Measurements from ENCODE around the gene KLF9. TPM values are rescaled to one million over a fixed set of nuclear protein-coding genes. Genes with fewer than 3 reads are reported as not detected.

Gene KLF9
- total and polyA plus RNA-seq, 9 of the 15 experiments (the other 6 are each of a cell fraction or from before 2014, with no cell fraction given) = 3.3 to 11.9 (median 6.9) TPM

- Histone ChIP-seq H3K4me3 (no peak overlapping the region), H3K9me3 (replicated peaks; ENCODE audit: control insufficient read depth, insufficient read depth, low read depth, low read length) (no peaks in the 10 kb centered on the region), H3K9ac (ENCODE audit: insufficient read depth in 1 of 2, low read depth in 2 of 2, low read length in 2 of 2) (no peak overlapping the region), H3K79me2 (ENCODE audit: control insufficient read depth, insufficient read depth, low read length) (peaks cover 86% of the 10 kb centered on the region), H3K27me3 (ENCODE audit: control insufficient read depth in 2 of 2, insufficient read depth in 2 of 2, low read length in 2 of 2) (no peaks in the 10 kb centered on the region), H3K4me2 (ENCODE audit: insufficient read depth, low read length) (no peak overlapping the region), H3K36me3 (ENCODE audit: control insufficient read depth, insufficient read depth, low read length) (no peaks in the 10 kb centered on the region), H2AFZ (ENCODE audit: low read depth, low read length) (no peak overlapping the region), H3K9me1 (ENCODE audit: control insufficient read depth, insufficient read depth, low read length) (no peaks in the 10 kb centered on the region), H3K4me1 (replicated peaks in 1 of 2; ENCODE audit: control insufficient read depth in 2 of 2, insufficient read depth in 2 of 2, low read length in 2 of 2) (peaks cover 16 to 42% of the 10 kb centered on the region in 2 experiments; a peak in 4 of 5 replicates), H4K20me1 (replicated peaks; ENCODE audit: control insufficient read depth, insufficient read depth, low read length) (peaks cover 10% of the 10 kb centered on the region; the same call in 1 of the 2 replicates), H3K27ac (ENCODE audit: extremely low read depth, low read depth, low read length) (no peak overlapping the region)
- intact Hi-C loops (cut with micrococcal nuclease) = no loop called here
- 58% methylated on average over 2 of the region's 2 CpGs for WGBS (ENCODE audit: insufficient coverage, low coverage, missing lambda C conversion rate)
- ChIA-PET CTCF (ENCODE audit: low intra/inter-chr PET ratio) (no interaction called here), POLR2A (interaction anchor here (0.6 to 1.6 kb wide), 8 partner anchors 8 to 36 kb away, joined by 3 to 5 read pairs (median 4); partner anchors contain the start of gene KLF9)
- ATAC-seq = no peak
- no peak for FAIRE-seq
- TF ChIP-seq REST (IDR thresholded peaks at IDR 0.05; ENCODE audit: borderline replicate concordance) = no peak
- no peak for TF ChIP-seq REST (CRISPR knock-in tag; IDR thresholded peaks at IDR 0.05; ENCODE audit: low read depth)
- TF ChIP-seq CREB3 (tag; conservative IDR thresholded peaks at IDR 0.05; ENCODE audit: low read depth) = no peak
- no peak for TF ChIP-seq ZC3H11A (IDR thresholded peaks at IDR 0.05; ENCODE audit: low read depth, low read length)
- no peak for TF ChIP-seq IRF2 (CRISPR knock-in tag; IDR thresholded peaks at IDR 0.05)
- TF ChIP-seq FUS (optimal IDR thresholded peaks at IDR 0.05; ENCODE audit: low read depth, low read length) = no peak
- no peak for TF ChIP-seq JUNB (CRISPR knock-in tag; conservative IDR thresholded peaks at IDR 0.05)
- no peak for TF ChIP-seq CHD1 (IDR thresholded peaks at IDR 0.05; ENCODE audit: low read length)
- TF ChIP-seq MAFF (IDR thresholded peaks at IDR 0.05; ENCODE audit: low read length) = no peak
- BruUV-seq (replicated peaks) = no TSS peak
- DNase-seq (ENCODE audit: extremely low read depth in 1 of 4, low spot score in 3 of 4) = no peak
- in situ Hi-C loops (cut with MboI) = no loop called here
Measured at GRCh38 chr9:70404261-70404660, 10.2 kb downstream of the KLF9 start.
